ENCODE data around the gene TNRC6C. TPM values are rescaled to one million over a fixed set of nuclear protein-coding genes. Genes with fewer than 3 reads are reported as not detected.

The TNRC6C gene
- total and polyA plus RNA-seq, 9 of the 15 experiments (the other 6 are each of a cell fraction or from before 2014, with no cell fraction given) = 0.20 to 4.9 (median 2.3) TPM

- TF ChIP-seq GABPA (tag; conservative IDR thresholded peaks at IDR 0.05; ENCODE audit: low read depth) = peak; percentile 50; the same call in 1 of the 2 replicates
- no peak for TF ChIP-seq ESRRB (CRISPR knock-in tag; IDR thresholded peaks at IDR 0.05; ENCODE audit: borderline replicate concordance)
- no peak for TF ChIP-seq DDX20 (tag; IDR thresholded peaks at IDR 0.05; ENCODE audit: low read depth)
- TF ChIP-seq ARID3B (CRISPR knock-in tag; IDR thresholded peaks at IDR 0.05; ENCODE audit: borderline replicate concordance) = no peak
- peak in 1 of 2 experiments; percentile 34; a peak in 1 of 4 replicates for TF ChIP-seq SIX5 (IDR thresholded peaks at IDR 0.05; ENCODE audit: borderline replicate concordance in 1 of 2, insufficient read depth in 1 of 2, low read depth in 1 of 2, low read length in 2 of 2)
- peak; percentile 92 for TF ChIP-seq USF2 (CRISPR knock-in tag; IDR thresholded peaks at IDR 0.05)
- peak; percentile 71 for TF ChIP-seq ZNF143 (CRISPR knock-in tag; IDR thresholded peaks at IDR 0.05)
- TF ChIP-seq SP1 (CRISPR knock-in tag; IDR thresholded peaks at IDR 0.05) = no peak
- peak; percentile 89 for TF ChIP-seq USF1 (CRISPR knock-in tag; IDR thresholded peaks at IDR 0.05)
- TF ChIP-seq ZBTB40 (IDR thresholded peaks at IDR 0.05) = 0 out of 2 replicates have a peak, but pooled peaks have one; percentile 31
- TF ChIP-seq ZBTB40 (CRISPR knock-in tag; IDR thresholded peaks at IDR 0.05) = no peak
- no peak for TF ChIP-seq SRSF3 (IDR thresholded peaks at IDR 0.05; ENCODE audit: insufficient read depth, low read length)
- TF ChIP-seq ZFP30 (CRISPR knock-in tag; IDR thresholded peaks at IDR 0.05; ENCODE audit: borderline replicate concordance) = no peak
- no peak for TF ChIP-seq FIP1L1 (IDR thresholded peaks at IDR 0.05; ENCODE audit: low read depth, low read length, poor library complexity, severe bottlenecking)
- TF ChIP-seq RAD51 (IDR thresholded peaks at IDR 0.05; ENCODE audit: borderline replicate concordance, low read depth) = peak; percentile 78
- TF ChIP-seq ZNF12 (CRISPR knock-in tag; IDR thresholded peaks at IDR 0.05) = peak; percentile 86
Measured at GRCh38 chr17:77948690-77949114, 9.8 kb upstream of the TNRC6C start (continued).
